Activated naive CD4-positive, alpha-beta T cell treated with anti-CD3 and anti-CD28 coated beads, Interleukin-2, amount 50 U/mL, for 24 hours (primary cell): Measurements from ENCODE around the gene C4A.
"Not testable (repeated sequence)": the region's sequence is repeated elsewhere in the genome, so short reads cannot be mapped to it uniquely, and the experiment has no call there.

Source experiments
- H3K27ac Mint-ChIP-seq: one replicate; pipeline ENCODE4 v1.8.0; 2021; ENCODE audit warnings: mild to moderate bottlenecking, mixed read lengths
- H3K27me3 Mint-ChIP-seq: one replicate; pipeline ENCODE4 v1.8.0; 2021; ENCODE audit warnings: mixed read lengths
- H3K36me3 Mint-ChIP-seq: one replicate; pipeline ENCODE4 v1.8.0; 2021; ENCODE audit warnings: mixed read lengths
- H3K4me1 Mint-ChIP-seq: one replicate; pipeline ENCODE4 v1.8.0; 2021; ENCODE audit warnings: mixed read lengths
- H3K4me3 Mint-ChIP-seq: one replicate; pipeline ENCODE4 v1.8.0; 2021; ENCODE audit warnings: mild to moderate bottlenecking, mixed read lengths
- H3K9me3 Mint-ChIP-seq: one replicate; pipeline ENCODE4 v1.8.0; 2021; ENCODE audit warnings: mixed read lengths

The C4A gene

DNA sequence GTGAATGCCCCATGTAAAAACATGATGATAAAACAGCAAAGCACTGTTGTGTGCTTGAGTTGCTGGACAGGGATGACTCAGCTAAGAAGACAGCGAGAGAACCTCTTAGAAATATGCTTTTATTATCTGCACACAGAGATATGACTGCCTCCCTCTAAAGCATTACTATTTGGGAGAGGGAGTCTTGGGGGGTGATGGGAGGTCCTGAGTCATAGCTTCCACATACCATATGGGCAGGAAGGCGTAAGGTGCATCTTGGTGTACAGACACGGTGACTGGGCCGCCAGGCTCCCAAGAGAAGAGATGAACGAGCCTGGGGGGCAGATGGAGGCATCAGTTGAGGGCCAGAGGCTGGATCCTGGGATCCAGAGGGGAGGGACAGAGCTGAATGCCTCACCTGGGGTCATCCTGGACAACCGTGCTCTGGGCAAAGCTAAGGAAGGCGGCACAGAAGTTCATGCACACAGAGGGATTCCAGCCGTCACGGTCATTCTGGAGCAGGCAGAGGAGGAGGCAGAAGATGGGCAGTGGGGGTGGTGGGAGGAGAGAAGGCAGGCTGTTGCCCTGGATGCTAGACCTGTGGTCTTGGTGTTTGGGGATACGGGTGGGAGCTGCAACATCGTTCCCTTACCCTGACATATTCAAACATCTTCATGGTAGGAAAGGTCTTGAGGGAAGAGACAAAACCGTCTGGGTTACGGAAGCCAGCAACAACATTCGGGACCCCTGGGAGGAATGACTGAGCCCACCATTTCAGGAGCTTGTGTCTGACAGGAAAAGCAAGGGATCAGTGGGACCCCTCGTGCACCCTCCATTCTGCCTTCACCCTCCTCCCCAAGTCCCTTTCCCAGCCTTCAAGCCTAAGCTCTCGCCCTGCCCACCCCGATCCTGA lies 11.9 kb upstream of the C4A start:
- Mint-ChIP-seq H3K36me3 (peaks cover 11% of the 10 kb centered on the region), H3K9me3 (no peaks in the 10 kb centered on the region)

DNA sequence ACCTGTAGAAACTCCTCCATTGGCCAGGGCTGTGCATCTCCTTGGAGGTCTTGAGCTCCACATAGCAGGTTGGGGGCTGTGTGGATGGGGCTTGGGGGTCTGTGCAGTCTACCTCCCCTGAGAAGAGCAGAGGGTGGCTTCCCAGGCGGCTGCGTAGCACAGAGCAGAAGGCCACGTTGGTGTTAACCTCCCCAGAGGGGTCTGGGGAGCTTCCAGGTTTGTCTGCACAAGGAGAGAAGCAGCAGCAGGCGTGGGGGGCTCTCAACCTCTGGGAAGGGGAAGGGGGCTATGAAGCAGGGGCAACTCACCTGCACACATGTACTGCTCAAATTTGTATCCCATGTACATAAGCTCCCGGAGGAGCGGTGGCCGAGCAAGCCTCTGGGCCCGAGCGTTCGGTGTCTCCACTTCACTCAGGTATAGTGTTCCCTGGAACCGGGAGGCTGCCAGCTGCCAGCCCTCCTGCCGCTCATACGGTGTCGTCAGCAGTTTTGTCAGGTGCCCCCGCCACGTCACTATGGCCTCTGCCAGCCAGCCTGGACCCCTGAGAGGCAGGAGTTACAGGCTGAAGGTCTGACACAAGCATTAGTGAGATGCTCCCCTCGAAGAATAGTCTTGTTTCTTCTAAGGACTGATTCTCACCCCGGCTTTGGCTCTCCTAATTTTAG lies 11.1 kb upstream of the C4A start:
- H3K4me1 Mint-ChIP-seq, result peaks cover 47% of the 10 kb centered on the region
- peak overlapping the region; percentile 84 for H3K4me3 Mint-ChIP-seq
- no peaks in the 10 kb centered on the region for H3K27me3 Mint-ChIP-seq
- H3K36me3 Mint-ChIP-seq, result peaks cover 9% of the 10 kb centered on the region
- peak overlapping the region; percentile 99 for H3K27ac Mint-ChIP-seq
- H3K9me3 Mint-ChIP-seq, result no peaks in the 10 kb centered on the region

More for the DNA sequence above, 11.9 kb upstream of the C4A start:
- Mint-ChIP-seq H3K27ac (peak overlapping the region; percentile 92), H3K4me3 (peak overlapping the region; percentile 74), H3K4me1 (peaks cover 47% of the 10 kb centered on the region), H3K27me3 (no peaks in the 10 kb centered on the region)

DNA sequence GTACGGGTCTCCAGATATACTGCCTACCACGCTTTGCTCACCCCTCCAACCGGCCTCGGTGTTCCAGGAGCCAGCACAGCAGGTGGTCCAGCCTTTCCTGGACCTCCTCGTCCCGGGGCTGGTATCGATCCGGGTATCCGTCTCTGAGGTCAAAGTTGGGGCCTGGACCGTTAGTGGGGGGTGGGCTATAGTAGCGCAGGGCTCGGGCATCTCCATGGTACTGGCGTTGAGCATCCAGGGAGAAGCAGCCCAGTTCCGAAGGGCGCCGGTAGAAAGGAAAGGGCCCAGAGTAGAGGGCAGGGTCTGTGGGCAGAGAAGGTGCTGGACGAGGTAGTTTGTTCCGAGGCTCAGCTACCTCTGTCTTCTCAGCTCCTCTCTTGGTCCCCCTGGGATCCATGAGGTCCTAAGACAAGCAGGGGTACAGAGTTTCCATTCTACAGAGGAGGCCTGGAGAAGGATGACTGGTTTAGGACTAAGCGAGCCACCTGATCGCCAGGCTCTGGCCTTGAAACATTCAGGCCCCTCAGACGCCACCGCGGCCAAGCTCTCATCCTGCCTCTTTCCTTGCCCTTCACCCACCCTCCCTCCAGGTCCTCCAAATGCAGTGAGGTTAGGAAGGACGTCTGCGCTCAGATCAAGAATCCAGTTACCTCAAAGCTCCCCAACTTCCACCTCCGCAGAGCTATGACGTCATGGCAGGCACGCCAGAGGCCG lies 10.4 kb upstream of the C4A start:
- Mint-ChIP-seq H3K4me3 (peak overlapping the region; percentile 84), H3K27me3 (no peaks in the 10 kb centered on the region), H3K9me3 (no peaks in the 10 kb centered on the region), H3K4me1 (peaks cover 47% of the 10 kb centered on the region), H3K27ac (peak overlapping the region; percentile 99), H3K36me3 (peaks cover 9% of the 10 kb centered on the region)

DNA sequence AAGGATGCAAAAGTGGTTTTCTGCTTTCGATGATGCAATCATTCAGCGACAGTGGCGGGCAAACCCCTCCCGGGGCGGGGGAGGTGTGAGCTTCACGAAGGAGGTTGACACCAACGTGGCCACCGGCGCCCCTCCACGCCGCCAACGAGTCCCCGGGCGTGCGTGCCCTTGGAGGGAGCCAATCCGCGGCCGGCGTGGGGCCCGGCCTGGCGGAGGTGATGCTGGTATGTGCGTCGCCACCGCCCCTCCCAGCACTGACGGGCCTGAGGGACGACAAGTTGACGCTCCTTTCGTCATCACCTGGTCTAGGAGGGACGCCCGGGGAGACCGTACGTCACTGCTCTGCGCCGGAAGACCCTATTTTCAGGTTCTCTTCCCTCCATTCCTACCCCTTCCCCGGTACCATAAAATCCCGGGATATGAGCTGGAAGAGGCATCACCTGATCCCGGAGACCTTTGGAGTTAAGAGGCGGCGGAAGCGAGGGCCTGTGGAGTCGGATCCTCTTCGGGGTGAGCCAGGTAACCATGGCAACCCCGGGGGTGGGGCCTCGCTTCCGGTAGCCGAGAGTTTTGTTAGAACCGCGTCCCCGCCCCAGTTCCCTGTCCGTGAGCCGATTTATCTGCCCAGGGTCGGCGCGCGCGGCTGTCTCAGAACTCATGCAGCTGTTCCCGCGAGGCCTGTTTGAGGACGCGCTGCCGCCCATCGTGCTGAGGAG lies 9.7 kb upstream of the C4A start, which contains the start of gene DXO:
TSS of gene DXO (minus strand) at position 146 of the 716 bp plus-strand sequence. CDS start 463 bp downstream, outside the sequence.
- Mint-ChIP-seq H3K27ac (peak within 1 kb of the TSS; percentile 99), H3K27me3 (no peaks in the 10 kb centered on the region), H3K4me3 (peak within 1 kb of the TSS; percentile 84), H3K4me1 (peaks cover 47% of the 10 kb centered on the region), H3K9me3 (no peaks in the 10 kb centered on the region), H3K36me3 (peaks cover 9% of the 10 kb centered on the region)

DNA sequence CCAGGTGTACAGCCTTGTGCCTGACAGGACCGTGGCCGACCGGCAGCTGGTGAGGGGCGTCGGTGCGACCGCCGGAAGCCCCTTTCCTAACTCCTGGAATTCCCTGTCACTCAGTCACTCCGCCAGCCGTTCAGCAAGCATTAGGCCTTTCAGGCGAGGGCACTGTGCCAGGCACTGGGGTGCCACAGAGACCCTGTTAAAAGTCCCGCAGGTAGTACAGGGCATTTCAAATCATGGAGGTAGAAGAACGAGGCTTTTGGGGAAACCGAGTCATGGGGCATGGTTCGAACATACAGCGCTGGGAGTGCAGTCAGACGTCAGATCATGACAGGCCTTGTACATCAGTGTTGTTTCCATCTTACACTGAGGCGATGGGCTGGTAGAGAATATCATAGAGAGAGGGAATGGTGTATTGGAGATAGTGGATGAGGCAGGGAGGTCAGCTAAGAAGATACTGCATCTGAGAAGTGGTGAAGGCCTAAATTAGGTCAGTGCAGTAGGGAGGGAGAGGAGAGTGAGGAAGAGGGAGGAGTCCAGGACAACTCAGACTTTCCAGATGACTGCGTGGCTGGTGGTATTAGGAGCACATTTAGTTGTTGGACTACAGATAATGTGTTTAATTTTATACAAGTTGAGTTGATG lies 9.0 kb upstream of the C4A start:
- peak overlapping the region; percentile 84 for H3K4me3 Mint-ChIP-seq
- peaks cover 47% of the 10 kb centered on the region for H3K4me1 Mint-ChIP-seq
- peak overlapping the region; percentile 99 for H3K27ac Mint-ChIP-seq
- no peaks in the 10 kb centered on the region for H3K9me3 Mint-ChIP-seq
- H3K27me3 Mint-ChIP-seq, result no peaks in the 10 kb centered on the region
- peaks cover 9% of the 10 kb centered on the region for H3K36me3 Mint-ChIP-seq

DNA sequence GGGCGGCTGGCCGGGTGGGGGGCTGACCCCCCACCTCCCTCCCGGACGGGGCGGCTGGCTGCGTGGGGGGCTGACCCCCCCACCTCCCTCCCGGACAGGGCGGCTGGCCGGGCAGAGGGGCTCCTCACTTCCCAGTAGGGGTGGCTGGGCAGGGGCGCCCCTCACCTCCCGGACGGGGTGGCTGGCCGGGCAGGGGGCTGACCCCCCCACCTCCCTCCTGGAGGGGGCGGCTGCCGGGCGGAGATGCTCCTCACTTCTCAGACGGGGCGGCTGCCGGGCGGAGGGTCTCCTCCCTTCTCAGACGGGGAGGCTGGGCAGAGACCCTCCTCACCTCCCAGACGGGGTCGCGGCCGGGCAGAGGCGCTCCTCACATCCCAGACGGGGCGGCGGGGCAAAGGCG lies 5.8 kb upstream of the C4A start:
- H3K36me3 Mint-ChIP-seq, H3K27me3 Mint-ChIP-seq, H3K27ac Mint-ChIP-seq, H3K9me3 Mint-ChIP-seq, H3K4me3 Mint-ChIP-seq: not testable (repeated sequence)
- H3K4me1 Mint-ChIP-seq, result peaks cover 45% of the 10 kb centered on the region

DNA sequence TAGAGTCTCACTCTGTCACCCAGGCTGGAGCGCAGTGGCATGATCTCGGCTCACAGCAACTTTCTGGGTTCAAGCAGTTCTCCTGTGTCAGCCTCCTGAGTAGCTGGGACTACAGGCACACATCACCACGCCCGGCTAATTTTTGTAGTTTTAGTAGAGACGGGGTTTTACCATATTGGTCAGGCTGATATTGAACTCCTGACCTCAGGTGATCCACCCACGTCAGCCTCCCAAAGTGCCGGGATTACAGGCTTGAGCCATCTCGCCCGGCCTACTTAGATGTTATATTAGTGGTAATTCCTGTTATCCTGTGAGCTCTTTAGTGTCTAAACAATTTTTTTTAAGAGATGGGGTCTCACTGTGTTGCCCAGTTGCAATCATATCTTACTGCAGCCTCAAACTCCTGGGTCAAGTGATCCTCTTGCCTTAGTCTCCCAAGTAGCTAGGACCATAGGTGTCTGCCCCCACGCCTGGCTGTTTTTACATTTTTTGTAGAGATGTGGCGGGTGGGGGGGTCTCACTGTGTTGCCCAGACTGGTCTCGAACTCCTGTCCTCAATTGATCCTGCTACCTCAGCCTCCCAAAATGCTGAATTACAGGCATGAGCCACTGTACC lies 3.9 kb upstream of the C4A start:
- no peaks in the 10 kb centered on the region for H3K27me3 Mint-ChIP-seq
- H3K27ac Mint-ChIP-seq, result no peak overlapping the region
- H3K36me3 Mint-ChIP-seq, result peaks cover 2% of the 10 kb centered on the region

DNA sequence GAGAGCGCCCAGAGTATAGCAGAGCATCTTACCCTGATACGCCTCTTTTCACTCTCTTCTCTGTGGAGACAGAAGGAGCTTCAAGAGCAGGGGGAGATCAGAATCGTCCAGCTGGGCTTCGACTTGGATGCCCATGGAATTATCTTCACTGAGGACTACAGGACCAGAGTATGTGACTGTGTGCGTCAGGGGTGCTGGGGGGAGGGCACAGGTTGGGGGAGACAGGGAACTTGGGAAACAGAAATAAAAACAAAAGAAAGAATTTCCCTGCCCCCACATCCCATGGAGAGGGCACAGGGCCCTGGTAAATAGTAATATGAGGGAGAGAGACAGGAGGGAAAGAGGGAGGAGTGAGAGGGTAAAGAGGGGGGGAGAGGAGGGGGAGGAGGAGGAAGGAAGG lies 3.0 kb upstream of the C4A start:
- H3K9me3 Mint-ChIP-seq, result no peaks in the 10 kb centered on the region

More for the DNA sequence above, 3.9 kb upstream of the C4A start:
- no peaks in the 10 kb centered on the region for H3K9me3 Mint-ChIP-seq
- H3K4me1 Mint-ChIP-seq, result peaks cover 32% of the 10 kb centered on the region
- no peak overlapping the region for H3K4me3 Mint-ChIP-seq

DNA sequence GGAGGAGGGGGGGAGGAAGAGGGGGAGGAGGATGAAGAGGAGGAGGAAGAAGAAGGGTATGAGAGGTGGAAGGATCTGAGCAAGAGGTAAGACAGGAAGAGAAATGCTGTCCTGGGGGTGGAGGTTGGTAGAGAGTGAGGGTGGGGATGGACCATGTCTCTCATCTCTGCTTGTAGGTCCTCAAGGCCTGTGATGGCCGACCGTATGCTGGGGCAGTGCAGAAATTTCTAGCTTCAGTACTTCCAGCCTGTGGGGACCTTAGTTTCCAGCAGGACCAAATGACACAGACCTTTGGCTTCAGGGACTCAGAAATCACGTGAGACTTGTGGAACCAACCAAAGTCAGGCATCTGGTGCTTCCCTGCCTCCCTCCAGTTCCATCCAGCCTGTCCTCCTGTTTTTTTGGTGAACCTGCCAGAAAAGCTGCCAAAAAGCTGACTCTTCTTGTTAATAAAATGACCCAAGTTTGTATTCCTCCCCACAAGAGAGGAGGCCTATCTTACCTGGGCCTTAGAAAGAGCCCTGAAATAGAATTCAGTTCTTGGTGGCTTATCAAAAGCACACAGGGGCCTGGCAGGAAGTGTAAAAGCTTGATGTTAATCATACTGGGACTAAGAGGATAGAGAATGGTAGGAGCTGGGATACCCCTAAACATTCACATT lies 2.5 kb upstream of the C4A start:
- Mint-ChIP-seq H3K36me3 (peaks cover 2% of the 10 kb centered on the region), H3K27ac (peak overlapping the region; percentile 60), H3K27me3 (no peaks in the 10 kb centered on the region), H3K4me3 (no peak overlapping the region), H3K9me3 (no peaks in the 10 kb centered on the region), H3K4me1 (peaks cover 18% of the 10 kb centered on the region)

More for the DNA sequence above, 3.0 kb upstream of the C4A start:
- peak overlapping the region; percentile 41 for H3K27ac Mint-ChIP-seq
- peaks cover 23% of the 10 kb centered on the region for H3K4me1 Mint-ChIP-seq
- H3K27me3 Mint-ChIP-seq, result no peaks in the 10 kb centered on the region
- peaks cover 2% of the 10 kb centered on the region for H3K36me3 Mint-ChIP-seq
- H3K4me3 Mint-ChIP-seq, result no peak overlapping the region

DNA sequence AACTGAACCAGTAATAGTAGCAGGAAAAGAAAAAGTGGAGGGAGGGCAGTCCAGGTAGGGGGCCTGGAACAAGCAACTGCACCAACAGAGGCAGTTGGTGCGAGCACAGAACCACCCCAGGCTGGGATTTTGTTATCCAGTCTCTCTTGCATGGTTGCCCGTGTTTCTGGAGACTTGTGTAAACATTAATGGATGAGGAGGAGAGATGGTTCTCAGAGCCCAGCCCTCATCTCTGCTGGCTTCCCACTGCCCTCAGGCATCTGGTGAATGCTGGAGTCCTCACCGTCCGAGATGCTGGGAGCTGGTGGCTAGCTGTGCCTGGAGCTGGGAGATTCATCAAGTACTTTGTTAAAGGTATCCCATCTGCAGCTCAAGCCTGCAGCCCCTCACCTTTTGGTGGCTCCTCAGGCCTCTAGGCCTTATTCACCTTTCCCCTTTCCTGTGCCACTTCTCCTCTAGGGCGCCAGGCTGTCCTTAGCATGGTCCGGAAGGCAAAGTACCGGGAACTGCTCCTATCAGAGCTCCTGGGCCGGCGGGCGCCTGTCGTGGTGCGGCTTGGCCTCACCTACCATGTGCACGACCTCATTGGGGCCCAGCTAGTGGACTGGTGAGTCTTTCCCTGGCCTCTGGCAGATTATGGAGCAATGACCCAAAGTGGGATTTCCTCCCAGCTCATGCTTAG lies 1.5 kb upstream of the C4A start:
- H3K4me1 Mint-ChIP-seq, result peaks cover 14% of the 10 kb centered on the region
- not testable (repeated sequence) for H3K27ac Mint-ChIP-seq, H3K9me3 Mint-ChIP-seq, H3K36me3 Mint-ChIP-seq, H3K27me3 Mint-ChIP-seq, H3K4me3 Mint-ChIP-seq

DNA sequence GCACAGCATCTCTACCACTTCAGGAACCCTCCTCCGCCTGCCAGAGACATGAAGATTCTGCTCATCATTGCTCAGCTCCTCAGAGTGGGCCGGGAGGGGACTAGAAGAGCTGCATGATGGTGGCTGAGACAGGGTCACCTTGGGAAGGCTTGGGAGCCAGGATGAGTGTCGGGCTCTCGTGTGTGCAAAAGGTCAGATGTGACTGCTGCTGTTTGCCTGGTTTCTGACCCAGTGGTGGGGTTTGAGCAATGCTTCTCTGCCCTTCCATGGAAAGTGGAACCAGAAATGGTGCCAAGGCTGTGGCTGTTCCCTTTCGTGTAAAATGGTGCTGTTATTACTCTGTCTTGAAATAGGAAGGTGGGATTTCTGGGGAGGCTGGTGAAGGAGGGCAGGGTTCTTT lies 859 bp upstream of the C4A start:
- H3K27me3 Mint-ChIP-seq, H3K4me3 Mint-ChIP-seq, H3K27ac Mint-ChIP-seq, H3K36me3 Mint-ChIP-seq, H3K9me3 Mint-ChIP-seq: not testable (repeated sequence)
- peaks cover 14% of the 10 kb centered on the region for H3K4me1 Mint-ChIP-seq

DNA sequence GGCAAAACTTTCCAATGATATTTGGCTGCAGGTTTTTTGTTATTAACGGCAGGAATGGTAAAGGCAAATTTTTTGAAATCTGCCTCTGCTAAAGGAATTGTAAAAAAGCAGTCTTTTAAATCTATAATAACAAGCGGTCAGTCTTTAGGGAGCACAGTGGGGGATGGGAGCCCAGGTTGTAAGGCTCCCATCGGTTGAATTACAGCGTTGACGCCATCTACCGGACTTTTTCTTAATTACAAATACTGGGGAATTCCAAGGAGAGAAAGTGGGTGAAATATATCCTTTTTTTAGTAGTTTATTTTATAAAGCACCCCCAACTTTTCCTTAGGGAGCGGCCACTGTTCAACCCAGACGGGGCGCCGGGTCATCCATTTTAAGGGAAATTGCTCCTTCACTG lies 7.5 kb downstream of the C4A start:
- not testable (repeated sequence) for H3K4me1 Mint-ChIP-seq, H3K9me3 Mint-ChIP-seq, H3K27me3 Mint-ChIP-seq, H3K27ac Mint-ChIP-seq, H3K36me3 Mint-ChIP-seq, H3K4me3 Mint-ChIP-seq

DNA sequence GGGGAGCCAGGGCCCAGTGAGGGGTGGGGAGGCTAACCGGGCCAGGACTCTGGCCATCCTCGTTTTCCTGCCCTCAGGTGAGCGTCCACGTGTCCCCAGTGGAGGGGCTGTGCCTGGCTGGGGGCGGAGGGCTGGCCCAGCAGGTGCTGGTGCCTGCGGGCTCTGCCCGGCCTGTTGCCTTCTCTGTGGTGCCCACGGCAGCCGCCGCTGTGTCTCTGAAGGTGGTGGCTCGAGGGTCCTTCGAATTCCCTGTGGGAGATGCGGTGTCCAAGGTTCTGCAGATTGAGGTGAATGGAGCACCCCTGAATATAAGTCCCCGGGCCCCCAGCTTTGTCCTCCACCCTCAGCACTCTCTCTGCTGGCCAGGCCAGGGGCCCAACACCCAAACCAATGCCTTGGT lies 12.6 kb downstream of the C4A start:
- H3K4me3 Mint-ChIP-seq, H3K9me3 Mint-ChIP-seq, H3K36me3 Mint-ChIP-seq, H3K27me3 Mint-ChIP-seq, H3K4me1 Mint-ChIP-seq, H3K27ac Mint-ChIP-seq: not testable (repeated sequence)

DNA sequence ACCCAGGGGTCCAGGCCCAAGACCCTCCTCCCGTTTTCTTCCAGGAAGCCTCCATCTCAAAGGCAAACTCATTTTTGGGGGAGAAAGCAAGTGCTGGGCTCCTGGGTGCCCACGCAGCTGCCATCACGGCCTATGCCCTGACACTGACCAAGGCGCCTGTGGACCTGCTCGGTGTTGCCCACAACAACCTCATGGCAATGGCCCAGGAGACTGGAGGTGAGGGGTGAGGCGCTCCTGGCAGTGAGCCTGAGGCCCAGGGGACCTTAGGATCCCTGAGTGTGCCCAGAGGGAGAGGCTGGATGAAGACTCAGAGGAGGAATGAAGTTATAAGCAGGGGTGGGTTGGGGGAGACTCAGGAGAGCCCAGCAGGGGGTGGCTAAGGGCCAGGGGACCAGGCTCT lies 14.5 kb downstream of the C4A start:
- not testable (repeated sequence) for H3K27me3 Mint-ChIP-seq, H3K36me3 Mint-ChIP-seq, H3K4me3 Mint-ChIP-seq, H3K9me3 Mint-ChIP-seq, H3K4me1 Mint-ChIP-seq, H3K27ac Mint-ChIP-seq
